ENCODE data around the gene HSPA9. TPM values are rescaled to one million over a fixed set of nuclear protein-coding genes. Genes with fewer than 3 reads are reported as not detected.

The HSPA9 gene
- total and polyA plus RNA-seq, 10 of the 15 experiments (the other 5 are each of a cell fraction or from before 2014, with no cell fraction given) = 145 to 455 (median 343) TPM

GRCh38 chr5:138536665-138537315, 38.4 kb downstream of the HSPA9 start (continued):
- no peak for TF ChIP-seq SMAD1 (IDR thresholded peaks at IDR 0.05; ENCODE audit: low read depth, partially characterized antibody)
- TF ChIP-seq BCL11A (IDR thresholded peaks at IDR 0.05; ENCODE audit: low read depth, low read length) = no peak
- no peak for TF ChIP-seq SMAD5 (IDR thresholded peaks at IDR 0.05; ENCODE audit: low read depth)
- TF ChIP-seq MLLT1 (IDR thresholded peaks at IDR 0.05) = no peak

GRCh38 chr5:138536215-138536614, 39.0 kb downstream of the HSPA9 start:
- in situ Hi-C loops (cut with MboI) (no loop called here), intact Hi-C loops (cut with micrococcal nuclease; ENCODE audit: unreplicated experiment) (no loop called here)
- peaks cover 4% of the 10 kb centered on the region; the same call in 1 of the 2 replicates for H4K20me1 ChIP-seq (ENCODE audit: control insufficient read depth, insufficient read depth)

More at GRCh38 chr5:138536215-138536614, 39.0 kb downstream of the HSPA9 start:
- H3K36me3 ChIP-seq (ENCODE audit: control insufficient read depth in 2 of 2, insufficient read depth in 2 of 2, low read length in 1 of 2) = peaks cover 2 to 8% of the 10 kb centered on the region in 2 experiments; a peak in 3 of 4 replicates
- DNase-seq (ENCODE audit: low read depth, low spot score) (no peak), FAIRE-seq (no peak), ATAC-seq (no peak)
- 52% methylated on average over 2 of the region's 2 CpGs for WGBS (ENCODE audit: insufficient coverage, insufficient replicate concordance, low lambda C conversion rate, missing lambda C conversion rate)
- ChIA-PET POLR2A (no interaction called here), RAD21 (ENCODE audit: unreplicated experiment) (no interaction called here), CTCF (interaction anchor here (0.8 to 2.1 kb wide), 4 partner anchors 9 to 104 kb away, joined by 3 to 6 read pairs (median 4); no protein-coding TSS in a partner anchor), SMC1A (ENCODE audit: uncharacterized antibody, unreplicated experiment) (interaction anchor here (0.6 to 0.9 kb wide), 2 partner anchors 15 to 43 kb away, joined by 3 read pairs; no protein-coding TSS in a partner anchor)
- no peak overlapping the region for H3K4me3 ChIP-seq
- no peak overlapping the region for H2AFZ ChIP-seq (ENCODE audit: control insufficient read depth, low read depth, low read length)
- no peak overlapping the region for H3K27ac ChIP-seq (ENCODE audit: control insufficient read depth, insufficient read depth)
- H3K4me2 ChIP-seq (ENCODE audit: control insufficient read depth, insufficient read depth) = no peak overlapping the region
- H3K79me2 ChIP-seq (ENCODE audit: control insufficient read depth, insufficient read depth, low read length) = peaks cover 80% of the 10 kb centered on the region
- H3K9me3 ChIP-seq (replicated peaks; ENCODE audit: control insufficient read depth, insufficient read depth, low read length) = no peaks in the 10 kb centered on the region
- BruUV-seq (replicated peaks) = no TSS peak
- H3K4me1 ChIP-seq (ENCODE audit: control insufficient read depth, insufficient read depth, low read length) = peaks cover 12% of the 10 kb centered on the region
- no peak for TF ChIP-seq SMC3 (IDR thresholded peaks at IDR 0.05; ENCODE audit: borderline replicate concordance, low read length)
- no peak overlapping the region for H3K9ac ChIP-seq (ENCODE audit: control insufficient read depth, insufficient read depth, low read length)
- no peaks in the 10 kb centered on the region for H3K27me3 ChIP-seq (replicated peaks in 1 of 2; ENCODE audit: control insufficient read depth in 2 of 2, insufficient read depth in 2 of 2, low read length in 1 of 2)
